ENCODE results near the gene TMEM184B. TPM values are rescaled to one million over a fixed set of nuclear protein-coding genes. Genes with fewer than 3 reads are reported as not detected.
A peak's percentile ranks its signal among the peaks of the same experiment; 100 is the strongest.

The TMEM184B gene
- total RNA-seq, 2 donors from 2014 or later: 55.4 to 57.6 TPM

- H3K27ac ChIP-seq (ENCODE audit: low read depth, low read length): no peak overlapping the region
- peak overlapping the region; percentile 75 for H3K27ac Mint-ChIP-seq
- WGBS, 2 experiments (ENCODE audit: insufficient coverage in 1 of 2, insufficient read length in 1 of 2): 93 to 97% methylated on average over 9 to 26 of the region's 26 CpGs
- no peaks in the 10 kb centered on the region for H3K4me1 Mint-ChIP-seq
- no peaks in the 10 kb centered on the region for H3K9me3 Mint-ChIP-seq
- peaks cover 91% of the 10 kb centered on the region for H3K36me3 ChIP-seq (ENCODE audit: control insufficient read depth, insufficient read depth, low read length)
- no peaks in the 10 kb centered on the region for H3K4me1 ChIP-seq (ENCODE audit: control insufficient read depth, insufficient read depth, low read length)
- H3K4me3 Mint-ChIP-seq: no peak overlapping the region
- H3K9me3 ChIP-seq (ENCODE audit: control insufficient read depth, low read length): no peaks in the 10 kb centered on the region
- H3K36me3 Mint-ChIP-seq (ENCODE audit: low read depth): peaks cover 64% of the 10 kb centered on the region
- TF ChIP-seq CTCF (conservative IDR thresholded peaks at IDR 0.05): no peak
- H3K9ac ChIP-seq (ENCODE audit: extremely low read depth, low read length, poor library complexity, severe bottlenecking): no peak overlapping the region
- DNase-seq: no peak
- H3K4me3 ChIP-seq (ENCODE audit: low read length): no peak overlapping the region
- H3K27me3 ChIP-seq (ENCODE audit: control insufficient read depth, insufficient read depth, low read length, poor library complexity, severe bottlenecking): no peaks in the 10 kb centered on the region
- no peaks in the 10 kb centered on the region for H3K27me3 Mint-ChIP-seq (ENCODE audit: insufficient read depth)
Measured at GRCh38 chr22:38294193-38294592, 21.4 kb upstream of the TMEM184B start.

- H3K4me3 Mint-ChIP-seq: no peak overlapping the region
- H3K27ac Mint-ChIP-seq: no peak overlapping the region
- peaks cover 60% of the 10 kb centered on the region for H3K36me3 Mint-ChIP-seq (ENCODE audit: low read depth)
- no peaks in the 10 kb centered on the region for H3K9me3 Mint-ChIP-seq
- Histone ChIP-seq H3K9me3 (ENCODE audit: control insufficient read depth, low read length) (no peaks in the 10 kb centered on the region), H3K36me3 (ENCODE audit: control insufficient read depth, insufficient read depth, low read length) (peaks cover 78% of the 10 kb centered on the region), H3K27me3 (ENCODE audit: control insufficient read depth, insufficient read depth, low read length, poor library complexity, severe bottlenecking) (no peaks in the 10 kb centered on the region), H3K4me1 (ENCODE audit: control insufficient read depth, insufficient read depth, low read length) (no peaks in the 10 kb centered on the region), H3K27ac (ENCODE audit: low read depth, low read length) (no peak overlapping the region), H3K4me3 (ENCODE audit: low read length) (no peak overlapping the region), H3K9ac (ENCODE audit: extremely low read depth, low read length, poor library complexity, severe bottlenecking) (no peak overlapping the region)
- no peaks in the 10 kb centered on the region for H3K4me1 Mint-ChIP-seq
- TF ChIP-seq CTCF (conservative IDR thresholded peaks at IDR 0.05): no peak
- DNase-seq: no peak
- H3K27me3 Mint-ChIP-seq (ENCODE audit: insufficient read depth): no peaks in the 10 kb centered on the region
- WGBS, 2 experiments (ENCODE audit: insufficient coverage in 1 of 2, insufficient read length in 1 of 2): 89 to 91% methylated on average over 9 of the region's 9 CpGs
Measured at GRCh38 chr22:38292694-38293093, 19.9 kb upstream of the TMEM184B start.

- Mint-ChIP-seq H3K27ac (no peak overlapping the region), H3K36me3 (ENCODE audit: low read depth) (peaks cover 49% of the 10 kb centered on the region), H3K4me3 (no peak overlapping the region), H3K9me3 (no peaks in the 10 kb centered on the region), H3K27me3 (ENCODE audit: insufficient read depth) (no peaks in the 10 kb centered on the region), H3K4me1 (peaks cover 2% of the 10 kb centered on the region)
- WGBS, 2 experiments (ENCODE audit: insufficient coverage in 1 of 2, insufficient read length in 1 of 2): 80 to 95% methylated on average over 6 to 19 of the region's 22 CpGs
- Histone ChIP-seq H3K9me3 (ENCODE audit: control insufficient read depth, low read length) (no peaks in the 10 kb centered on the region), H3K4me1 (ENCODE audit: control insufficient read depth, insufficient read depth, low read length) (no peaks in the 10 kb centered on the region), H3K4me3 (ENCODE audit: low read length) (no peak overlapping the region), H3K9ac (ENCODE audit: extremely low read depth, low read length, poor library complexity, severe bottlenecking) (no peak overlapping the region), H3K36me3 (ENCODE audit: control insufficient read depth, insufficient read depth, low read length) (peaks cover 64% of the 10 kb centered on the region), H3K27ac (ENCODE audit: low read depth, low read length) (no peak overlapping the region), H3K27me3 (ENCODE audit: control insufficient read depth, insufficient read depth, low read length, poor library complexity, severe bottlenecking) (no peaks in the 10 kb centered on the region)
- DNase-seq: no peak
- TF ChIP-seq CTCF (conservative IDR thresholded peaks at IDR 0.05): no peak
Measured at GRCh38 chr22:38291201-38291777, 18.5 kb upstream of the TMEM184B start.
